MG63 (cell line): ENCODE measurements around the gene RPL34. TPM values are rescaled to one million over a fixed set of nuclear protein-coding genes. Genes with fewer than 3 reads are reported as not detected.
A peak's percentile ranks its signal among the peaks of the same experiment; 100 is the strongest.

ENCODE experiments used
- DNase-seq: peaks from one replicate; pipeline ENCODE4 v3.0.0-alpha.2; 2020
- H3K27me3 ChIP-seq: fragments of 250-450 bp; sonication (Bioruptor Pico); 2 replicates; pipeline ENCODE4 v1.5.1; 2020; ENCODE audit warnings: mild to moderate bottlenecking, moderate library complexity
- H3K36me3 ChIP-seq: fragments of 250-450 bp; sonication (Bioruptor Pico); 2 replicates; pipeline ENCODE4 v1.5.1; 2020; ENCODE audit warnings: mild to moderate bottlenecking, moderate library complexity
- H3K4me3 ChIP-seq: fragments of 250-450 bp; sonication (Bioruptor Pico); 2 replicates; pipeline ENCODE4 v1.5.1; 2020; ENCODE audit warnings: mild to moderate bottlenecking, moderate library complexity
- H3K9me3 ChIP-seq: fragments of 250-450 bp; sonication (Bioruptor Pico); 2 replicates; pipeline ENCODE4 v1.5.1; 2020; ENCODE audit warnings: mild to moderate bottlenecking, moderate library complexity
- total RNA-seq: library from RNA; depleted of rRNA; stranded (reverse); fragments of >200 nt; shearing (Covaris generic); gene quantifications from 2 replicates; pipeline ENCODE4 v1.2.3, GENCODE V29; 2014; ENCODE audit warnings: low replicate concordance

RPL34 gene
- total RNA-seq, 1 experiment from 2014 or later: 851 TPM

- Histone ChIP-seq H3K36me3 (peaks cover 38% of the 10 kb centered on the region), H3K9me3 (no peaks in the 10 kb centered on the region), H3K4me3 (peak overlapping the region; percentile 97), H3K27me3 (no peaks in the 10 kb centered on the region)
- DNase-seq: no peak
Observed at GRCh38 chr4:108619372-108620100, 840 bp upstream of the RPL34 start.

- DNase-seq: no peak
- Histone ChIP-seq H3K9me3 (no peaks in the 10 kb centered on the region), H3K27me3 (no peaks in the 10 kb centered on the region), H3K36me3 (peaks cover 55% of the 10 kb centered on the region), H3K4me3 (peak overlapping the region; percentile 97)
Observed at GRCh38 chr4:108620933-108621905, 843 bp downstream of the RPL34 start.

- H3K9me3 ChIP-seq: no peaks in the 10 kb centered on the region
- H3K27me3 ChIP-seq: no peaks in the 10 kb centered on the region
- H3K36me3 ChIP-seq: peaks cover 63% of the 10 kb centered on the region
- DNase-seq: no peak
- H3K4me3 ChIP-seq: peak overlapping the region; percentile 97
Observed at GRCh38 chr4:108622022-108622421, 1.6 kb downstream of the RPL34 start.

- Histone ChIP-seq H3K36me3 (peaks cover 69% of the 10 kb centered on the region), H3K4me3 (peak overlapping the region; percentile 97)
Observed at GRCh38 chr4:108622828-108623227, 2.5 kb downstream of the RPL34 start.

GRCh38 chr4:108624263-108625056 lies 4.1 kb downstream of the RPL34 start:
- no peaks in the 10 kb centered on the region for H3K27me3 ChIP-seq
- no peaks in the 10 kb centered on the region for H3K9me3 ChIP-seq
- no peak for DNase-seq
- H3K4me3 ChIP-seq: no peak overlapping the region
- H3K36me3 ChIP-seq: peaks cover 82% of the 10 kb centered on the region

More at GRCh38 chr4:108622828-108623227, 2.5 kb downstream of the RPL34 start:
- H3K9me3 ChIP-seq: no peaks in the 10 kb centered on the region
- DNase-seq: no peak
- no peaks in the 10 kb centered on the region for H3K27me3 ChIP-seq

- Histone ChIP-seq H3K36me3 (peaks cover 89% of the 10 kb centered on the region), H3K9me3 (no peaks in the 10 kb centered on the region), H3K4me3 (no peak overlapping the region), H3K27me3 (no peaks in the 10 kb centered on the region)
- DNase-seq: no peak
Observed at GRCh38 chr4:108626056-108626455, 5.7 kb downstream of the RPL34 start.

GRCh38 chr4:108628411-108628810 lies 8.0 kb downstream of the RPL34 start:
- no peak for DNase-seq
- Histone ChIP-seq H3K36me3 (peaks cover 87% of the 10 kb centered on the region), H3K4me3 (no peak overlapping the region), H3K9me3 (no peaks in the 10 kb centered on the region), H3K27me3 (no peaks in the 10 kb centered on the region)

GRCh38 chr4:108635070-108635655 lies 14.8 kb downstream of the RPL34 start:
- peak; percentile 6 for DNase-seq
- no peaks in the 10 kb centered on the region for H3K27me3 ChIP-seq
- peaks cover 29% of the 10 kb centered on the region for H3K36me3 ChIP-seq
- H3K4me3 ChIP-seq: no peak overlapping the region
- no peaks in the 10 kb centered on the region for H3K9me3 ChIP-seq

GRCh38 chr4:108636246-108636645 lies 15.9 kb downstream of the RPL34 start:
- H3K4me3 ChIP-seq: no peak overlapping the region
- H3K27me3 ChIP-seq: no peaks in the 10 kb centered on the region
- DNase-seq: no peak
- peaks cover 23% of the 10 kb centered on the region for H3K36me3 ChIP-seq
- H3K9me3 ChIP-seq: no peaks in the 10 kb centered on the region

GRCh38 chr4:108637856-108638255 lies 17.5 kb downstream of the RPL34 start:
- Histone ChIP-seq H3K4me3 (no peak overlapping the region), H3K27me3 (no peaks in the 10 kb centered on the region), H3K36me3 (peaks cover 9% of the 10 kb centered on the region), H3K9me3 (no peaks in the 10 kb centered on the region)
- DNase-seq: no peak

GRCh38 chr4:108644237-108644636 lies 23.9 kb downstream of the RPL34 start:
- H3K27me3 ChIP-seq: no peaks in the 10 kb centered on the region
- H3K4me3 ChIP-seq: no peak overlapping the region
- no peak for DNase-seq
- no peaks in the 10 kb centered on the region for H3K9me3 ChIP-seq
- no peaks in the 10 kb centered on the region for H3K36me3 ChIP-seq

GRCh38 chr4:108646706-108647105 lies 26.3 kb downstream of the RPL34 start:
- DNase-seq: no peak
- Histone ChIP-seq H3K36me3 (no peaks in the 10 kb centered on the region), H3K27me3 (no peaks in the 10 kb centered on the region), H3K9me3 (no peaks in the 10 kb centered on the region), H3K4me3 (no peak overlapping the region)

GRCh38 chr4:108649863-108650211 lies 29.5 kb downstream of the RPL34 start:
- Histone ChIP-seq H3K36me3 (no peaks in the 10 kb centered on the region; the same call in 1 of the 2 replicates), H3K4me3 (peak overlapping the region; percentile 77), H3K27me3 (no peaks in the 10 kb centered on the region), H3K9me3 (no peaks in the 10 kb centered on the region)
- DNase-seq: no peak

- Histone ChIP-seq H3K36me3 (peaks cover under 1% of the 10 kb centered on the region), H3K4me3 (peak within 1 kb of the TSS; percentile 77), H3K9me3 (no peaks in the 10 kb centered on the region), H3K27me3 (no peaks in the 10 kb centered on the region)
- DNase-seq: peak; percentile 86
Observed at GRCh38 chr4:108650212-108651013, 30.0 kb downstream of the RPL34 start, which contains the start of gene OSTC. OSTC (plus strand) TSS chr4:108650599; CDS start chr4:108650656, 57 bp downstream.

GRCh38 chr4:108651014-108651791 lies 30.8 kb downstream of the RPL34 start:
- Histone ChIP-seq H3K27me3 (no peaks in the 10 kb centered on the region), H3K4me3 (peak overlapping the region; percentile 77), H3K36me3 (peaks cover 6% of the 10 kb centered on the region), H3K9me3 (no peaks in the 10 kb centered on the region)
- no peak for DNase-seq
